Mucosa of rectum (tissue), 2 donors: ENCODE data around the gene NOTO.

Source experiments
- H3K27ac ChIP-seq, 2 donors: one replicate each; pipeline ENCODE4 v1.7.0; 2013; ENCODE audit warnings: inconsistent platforms in 2 of 2, low read depth in 2 of 2, low read length in 2 of 2
- H3K27me3 ChIP-seq, 2 donors: one replicate each; pipeline ENCODE4 v1.7.0; 2013; ENCODE audit warnings: low read length in 2 of 2; ENCODE audit not compliant: control insufficient read depth in 2 of 2, insufficient read depth in 2 of 2
- H3K36me3 ChIP-seq, 2 donors: one replicate each; pipeline ENCODE4 v1.7.0; 2013; ENCODE audit warnings: low read length in 2 of 2; ENCODE audit not compliant: control insufficient read depth in 2 of 2, insufficient read depth in 2 of 2
- H3K4me1 ChIP-seq, 2 donors: one replicate each; pipeline ENCODE4 v1.7.0; 2013; ENCODE audit warnings: low read length in 2 of 2, mild to moderate bottlenecking in 1 of 2; ENCODE audit not compliant: control insufficient read depth in 2 of 2, insufficient read depth in 2 of 2
- H3K4me3 ChIP-seq, 2 donors: one replicate each; pipeline ENCODE4 v1.7.0; 2013; ENCODE audit warnings: low read length in 2 of 2
- H3K9ac ChIP-seq, 2 donors: one replicate each; pipeline ENCODE4 v1.7.0; 2013; ENCODE audit warnings: low read length in 2 of 2, low read depth in 1 of 2, mild to moderate bottlenecking in 1 of 2
- H3K9me3 ChIP-seq, 2 donors: one replicate each; pipeline ENCODE4 v1.7.0; 2013; ENCODE audit warnings: low read length in 2 of 2; ENCODE audit not compliant: control insufficient read depth in 2 of 2
- donor health status: healthy.
- donor health status: Normal muscosa, but diverticular disease.

Gene NOTO

DNA sequence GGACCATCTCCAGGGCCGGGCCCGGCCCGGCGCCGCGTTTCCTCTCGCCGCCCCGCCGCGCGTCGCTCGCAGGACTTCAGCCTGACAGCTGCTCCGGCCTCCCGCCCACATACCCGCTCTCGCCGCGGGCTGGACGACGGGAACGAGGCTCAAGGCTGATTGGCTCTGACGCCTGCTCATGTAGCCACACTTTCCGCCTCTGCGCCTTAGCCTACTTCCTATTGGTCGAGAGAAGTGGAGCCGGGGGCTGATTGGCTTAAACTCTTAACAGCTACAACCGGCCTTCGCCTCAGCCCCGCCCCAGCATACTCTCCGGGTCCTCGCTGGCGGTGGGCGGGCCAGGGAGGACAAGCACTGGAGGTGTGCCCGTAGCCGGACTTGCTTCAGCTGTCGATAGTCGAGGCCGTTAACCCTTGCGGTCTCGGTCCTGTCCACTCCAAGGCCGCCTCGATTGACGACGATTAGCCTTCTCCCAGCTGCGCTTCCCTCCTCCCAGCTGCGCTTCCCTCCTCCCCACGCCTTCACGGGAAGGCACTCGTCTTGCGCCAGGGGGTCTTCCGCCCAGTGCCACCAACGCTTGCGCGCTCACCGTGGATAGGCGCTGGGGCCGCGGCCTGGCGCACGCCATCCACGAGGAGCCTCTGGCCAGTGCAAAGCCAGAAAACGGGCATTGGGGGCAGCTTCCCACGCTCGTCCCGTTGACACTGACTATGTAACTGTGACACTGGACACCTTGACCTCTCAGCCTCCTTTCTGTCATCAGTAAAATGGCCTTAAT, 31.0 kb downstream of the NOTO start, which contains the start of gene PRADC1:
Gene PRADC1 (minus strand): TSS at position 86 of the 778 bp plus-strand sequence. CDS start 79 bp downstream, at position 7.
- Histone ChIP-seq H3K27ac (peak within 1 kb of the TSS; percentile 94 to 96), H3K9me3 (no peaks in the 10 kb centered on the region), H3K4me1 (peaks cover 9 to 21% of the 10 kb centered on the region in 2 donors), H3K36me3 (peaks cover 14 to 18% of the 10 kb centered on the region in 2 donors), H3K4me3 (peak within 1 kb of the TSS; percentile 90 to 91), H3K27me3 (no peaks in the 10 kb centered on the region), H3K9ac (peak within 1 kb of the TSS; percentile 81 to 95)

DNA sequence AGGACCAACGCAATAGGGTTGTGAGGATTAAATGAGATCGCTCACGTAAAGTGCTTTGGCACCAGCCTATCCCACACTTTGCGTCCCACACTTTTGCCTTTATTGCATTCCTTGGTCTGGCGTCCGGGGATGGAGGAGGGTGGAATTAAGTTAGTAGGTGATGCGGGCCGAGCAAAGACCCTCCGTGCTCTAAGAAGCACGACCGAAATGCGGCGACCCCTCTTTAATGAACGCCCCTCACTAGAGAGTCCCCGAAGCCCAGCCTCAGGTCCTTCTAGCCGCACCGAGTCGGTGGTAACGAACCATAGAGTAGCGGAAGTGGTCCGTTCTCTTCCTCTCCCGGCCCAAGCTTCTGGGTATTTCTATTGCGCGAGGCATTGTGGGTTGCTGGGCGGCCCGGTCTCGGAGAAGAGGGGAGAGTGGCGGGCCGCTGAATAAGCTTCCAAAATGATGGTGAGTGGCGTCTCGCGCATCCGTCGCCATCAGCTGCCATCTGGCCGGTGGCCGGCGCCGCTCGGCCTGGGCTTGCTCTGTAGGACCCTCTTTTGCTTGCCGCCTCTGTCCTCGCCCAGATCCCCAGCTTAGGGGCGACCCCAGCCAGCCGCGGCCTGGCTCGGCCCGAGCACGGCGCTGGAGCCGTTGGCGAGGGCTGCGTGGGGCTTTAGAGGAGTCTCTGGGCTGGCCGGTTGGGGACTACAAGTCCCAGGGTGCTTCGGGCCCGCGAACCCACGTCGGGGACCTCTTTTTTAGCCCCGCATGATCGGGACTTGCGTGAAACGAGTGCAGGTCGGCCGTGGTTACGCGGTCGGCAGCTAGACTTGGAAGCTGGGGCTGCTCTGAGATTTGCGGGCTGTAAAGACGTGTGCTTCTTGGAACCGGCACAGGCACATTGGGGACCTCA, 31.8 kb downstream of the NOTO start, which contains the start of gene CCT7:
Gene CCT7 (plus strand): TSS at position 377 of the 901 bp plus-strand sequence. CDS start 71 bp downstream, at position 448.
- Histone ChIP-seq H3K4me3 (peak within 1 kb of the TSS; percentile 90 to 91), H3K27me3 (no peaks in the 10 kb centered on the region), H3K9ac (peak within 1 kb of the TSS; percentile 81 to 95), H3K36me3 (peaks cover 12 to 16% of the 10 kb centered on the region in 2 donors), H3K4me1 (peaks cover 9 to 21% of the 10 kb centered on the region in 2 donors), H3K9me3 (no peaks in the 10 kb centered on the region), H3K27ac (peak within 1 kb of the TSS; percentile 94 to 96)

GRCh38 chr2:73235315-73236028, 33.1 kb downstream of the NOTO start:
- H3K27ac ChIP-seq, result no peak overlapping the region
- H3K27me3 ChIP-seq, result no peaks in the 10 kb centered on the region
- H3K4me3 ChIP-seq, result peak overlapping the region; percentile 90 to 91
- H3K4me1 ChIP-seq, result peaks cover 9 to 21% of the 10 kb centered on the region in 2 donors
- H3K9ac ChIP-seq, result peak overlapping the region; percentile 81 to 95
- peaks cover 15 to 19% of the 10 kb centered on the region in 2 donors for H3K36me3 ChIP-seq
- H3K9me3 ChIP-seq, result no peaks in the 10 kb centered on the region

GRCh38 chr2:73237168-73237567, 34.8 kb downstream of the NOTO start:
- no peak overlapping the region for H3K9ac ChIP-seq
- peaks cover 9 to 21% of the 10 kb centered on the region in 2 donors for H3K4me1 ChIP-seq
- peaks cover 21 to 24% of the 10 kb centered on the region in 2 donors for H3K36me3 ChIP-seq
- H3K27ac ChIP-seq, result no peak overlapping the region
- H3K4me3 ChIP-seq, result no peak overlapping the region
- no peaks in the 10 kb centered on the region for H3K27me3 ChIP-seq
- no peaks in the 10 kb centered on the region for H3K9me3 ChIP-seq

GRCh38 chr2:73238149-73238548, 35.8 kb downstream of the NOTO start:
- H3K4me3 ChIP-seq, result no peak overlapping the region
- H3K4me1 ChIP-seq, result peaks cover 4 to 14% of the 10 kb centered on the region in 2 donors
- no peaks in the 10 kb centered on the region for H3K27me3 ChIP-seq
- H3K9ac ChIP-seq, result no peak overlapping the region
- no peaks in the 10 kb centered on the region for H3K9me3 ChIP-seq
- H3K27ac ChIP-seq, result no peak overlapping the region
- H3K36me3 ChIP-seq, result peaks cover 28 to 32% of the 10 kb centered on the region in 2 donors

GRCh38 chr2:73238976-73239375, 36.6 kb downstream of the NOTO start:
- H3K9ac ChIP-seq, result no peak overlapping the region
- peaks cover 35 to 39% of the 10 kb centered on the region in 2 donors for H3K36me3 ChIP-seq
- H3K9me3 ChIP-seq, result no peaks in the 10 kb centered on the region
- H3K27ac ChIP-seq, result no peak overlapping the region
- no peaks in the 10 kb centered on the region for H3K27me3 ChIP-seq
- peaks cover 4 to 14% of the 10 kb centered on the region in 2 donors for H3K4me1 ChIP-seq
- no peak overlapping the region for H3K4me3 ChIP-seq

GRCh38 chr2:73239776-73240175, 37.4 kb downstream of the NOTO start:
- Histone ChIP-seq H3K27me3 (no peaks in the 10 kb centered on the region), H3K9ac (no peak overlapping the region), H3K9me3 (no peaks in the 10 kb centered on the region), H3K36me3 (peaks cover 43 to 47% of the 10 kb centered on the region in 2 donors), H3K4me1 (peaks cover 4 to 14% of the 10 kb centered on the region in 2 donors), H3K4me3 (no peak overlapping the region), H3K27ac (no peak overlapping the region)

GRCh38 chr2:73243884-73244570, 41.7 kb downstream of the NOTO start:
- no peak overlapping the region for H3K4me3 ChIP-seq
- no peak overlapping the region for H3K27ac ChIP-seq
- H3K9ac ChIP-seq, result no peak overlapping the region
- peaks cover 77 to 82% of the 10 kb centered on the region in 2 donors for H3K36me3 ChIP-seq
- H3K4me1 ChIP-seq, result no peaks in the 10 kb centered on the region
- no peaks in the 10 kb centered on the region for H3K27me3 ChIP-seq
- no peaks in the 10 kb centered on the region for H3K9me3 ChIP-seq

DNA sequence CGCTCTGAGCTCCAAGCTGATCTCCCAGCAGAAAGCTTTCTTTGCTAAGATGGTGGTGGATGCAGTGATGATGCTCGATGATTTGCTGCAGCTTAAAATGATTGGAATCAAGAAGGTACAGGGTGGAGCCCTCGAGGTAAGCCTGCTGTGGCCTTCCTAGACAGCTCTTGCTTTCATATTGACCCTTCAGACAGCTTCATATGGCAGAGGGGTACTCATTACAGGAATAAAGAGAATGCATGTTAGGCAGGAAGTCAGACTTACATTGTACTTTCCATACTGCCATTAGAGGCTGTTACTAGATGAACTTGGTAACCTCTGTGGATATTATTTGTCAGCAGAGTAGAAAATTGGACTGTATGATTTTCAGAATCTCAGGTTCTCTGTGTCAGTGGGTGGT, 42.2 kb downstream of the NOTO start:
- H3K9me3 ChIP-seq, result no peaks in the 10 kb centered on the region
- no peaks in the 10 kb centered on the region for H3K4me1 ChIP-seq
- H3K9ac ChIP-seq, result no peak overlapping the region
- no peak overlapping the region for H3K27ac ChIP-seq
- no peak overlapping the region for H3K4me3 ChIP-seq
- H3K27me3 ChIP-seq, result no peaks in the 10 kb centered on the region
- H3K36me3 ChIP-seq, result peaks cover 80 to 83% of the 10 kb centered on the region in 2 donors
